RWPE2 (cell line): Measurements from ENCODE around the gene EXOC5.

ENCODE experiments used
- ATAC-seq: fragments of 200-7000 bp; cut with Tn5 transposase; 3 replicates; pipeline ENCODE4 v1.9.1; 2021; ENCODE audit warnings: low read depth
- DNase-seq: peaks from one replicate; pipeline ENCODE4 v3.0.0-alpha.2; 2020; ENCODE audit warnings: low spot score
- H3K27ac ChIP-seq: fragments of 450-650 bp; 2 replicates; pipeline ENCODE4 v1.5.1; 2017; ENCODE audit warnings: mild to moderate bottlenecking; ENCODE audit not compliant: poor library complexity, severe bottlenecking
- H3K27me3 ChIP-seq: fragments of 250-450 bp; sonication (Bioruptor Pico); 2 replicates; pipeline ENCODE4 v1.5.1; 2021; ENCODE audit warnings: mild to moderate bottlenecking, moderate library complexity; ENCODE audit not compliant: insufficient read depth, poor library complexity, severe bottlenecking
- H3K36me3 ChIP-seq: fragments of 250-450 bp; sonication (Bioruptor Pico); 2 replicates; pipeline ENCODE4 v1.5.1; 2020; ENCODE audit warnings: low read depth, mild to moderate bottlenecking, moderate library complexity
- H3K4me1 ChIP-seq: fragments of 250-450 bp; sonication (Bioruptor Pico); 2 replicates; pipeline ENCODE4 v1.5.1; 2021; ENCODE audit warnings: mild to moderate bottlenecking, moderate library complexity; ENCODE audit not compliant: insufficient read depth, poor library complexity, severe bottlenecking
- H3K4me3 ChIP-seq: fragments of 250-450 bp; sonication (Bioruptor Pico); 2 replicates; pipeline ENCODE4 v1.5.1; 2021; ENCODE audit warnings: mild to moderate bottlenecking, moderate library complexity; ENCODE audit not compliant: severe bottlenecking
- H3K9me3 ChIP-seq: fragments of 250-450 bp; sonication (Bioruptor Pico); 2 replicates; pipeline ENCODE4 v1.5.1; 2021; ENCODE audit warnings: mild to moderate bottlenecking, moderate library complexity; ENCODE audit not compliant: severe bottlenecking
- CTCF ChIP-seq: fragments of 450-650 bp; IDR thresholded peaks from one replicate; pipeline ENCODE4 v1.5.1; 2017; ENCODE audit warnings: mild to moderate bottlenecking, moderate library complexity; ENCODE audit not compliant: poor library complexity, severe bottlenecking

Gene EXOC5

DNA sequence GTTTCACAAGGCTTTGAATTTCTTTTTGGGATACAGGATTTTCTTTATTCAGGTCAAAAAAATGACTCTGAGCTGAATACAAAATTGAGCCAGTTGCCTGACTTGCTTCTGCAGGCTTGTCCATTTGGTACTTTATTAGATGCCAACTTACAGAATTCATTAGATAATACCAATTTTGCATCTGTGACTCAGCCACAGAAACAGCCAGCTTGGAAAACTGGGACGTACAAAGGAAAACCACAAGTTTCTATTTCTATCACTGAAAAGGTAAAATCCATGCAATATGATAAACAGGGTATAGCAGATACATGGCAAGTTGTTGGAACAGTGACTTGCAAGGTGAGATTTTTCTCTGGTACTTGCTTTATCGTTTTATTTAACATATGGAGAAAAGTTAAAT is 5.8 kb upstream of the EXOC5 start:
- Histone ChIP-seq H3K27ac (no peak overlapping the region), H3K4me3 (no peak overlapping the region), H3K4me1 (peaks cover 22% of the 10 kb centered on the region), H3K9me3 (no peaks in the 10 kb centered on the region), H3K27me3 (no peaks in the 10 kb centered on the region), H3K36me3 (peaks cover 63% of the 10 kb centered on the region)
- ATAC-seq (no peak), DNase-seq (no peak)
- TF ChIP-seq CTCF: no peak

GRCh38 chr14:57273236-57273635 is 4.5 kb upstream of the EXOC5 start:
- Histone ChIP-seq H3K27me3 (no peaks in the 10 kb centered on the region), H3K4me3 (no peak overlapping the region)

GRCh38 chr14:57266065-57266464 is 2.6 kb downstream of the EXOC5 start:
- Histone ChIP-seq H3K27me3 (no peaks in the 10 kb centered on the region), H3K4me3 (no peak overlapping the region), H3K27ac (no peak overlapping the region), H3K36me3 (peaks cover 9% of the 10 kb centered on the region), H3K9me3 (no peaks in the 10 kb centered on the region), H3K4me1 (peaks cover 23% of the 10 kb centered on the region)
- no peak for DNase-seq
- TF ChIP-seq CTCF: no peak
- ATAC-seq: no peak

More at GRCh38 chr14:57273236-57273635, 4.5 kb upstream of the EXOC5 start:
- TF ChIP-seq CTCF: no peak
- no peaks in the 10 kb centered on the region for H3K9me3 ChIP-seq
- peaks cover 63% of the 10 kb centered on the region for H3K36me3 ChIP-seq
- peaks cover 22% of the 10 kb centered on the region for H3K4me1 ChIP-seq
- no peak for ATAC-seq
- no peak overlapping the region for H3K27ac ChIP-seq
- no peak for DNase-seq

DNA sequence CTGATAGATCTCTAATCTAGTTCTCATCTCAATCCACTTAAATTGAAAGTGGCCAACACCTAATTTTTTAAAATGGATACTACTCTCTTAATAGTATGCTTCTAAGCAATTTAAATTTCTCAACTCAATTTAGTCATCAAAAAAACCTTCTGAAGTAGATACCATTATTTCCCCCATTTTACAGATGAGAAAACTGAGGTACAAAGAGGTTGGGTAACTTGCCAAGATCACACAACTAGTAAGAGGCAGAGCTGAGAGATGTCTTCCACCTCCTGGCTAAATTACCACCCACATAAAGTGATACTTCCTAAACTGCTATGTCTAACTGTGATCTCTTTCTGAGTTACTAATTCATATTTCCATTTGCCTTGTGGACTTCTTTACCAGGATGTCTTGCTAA is 6.6 kb downstream of the EXOC5 start:
- TF ChIP-seq CTCF: no peak
- H3K27me3 ChIP-seq: no peaks in the 10 kb centered on the region
- H3K36me3 ChIP-seq: peaks cover 10% of the 10 kb centered on the region
- no peaks in the 10 kb centered on the region for H3K9me3 ChIP-seq
- H3K4me1 ChIP-seq: peaks cover 4% of the 10 kb centered on the region
- DNase-seq: no peak
- no peak for ATAC-seq
- no peak overlapping the region for H3K4me3 ChIP-seq
- H3K27ac ChIP-seq: no peak overlapping the region

GRCh38 chr14:57261604-57262003 is 7.1 kb downstream of the EXOC5 start:
- H3K27ac ChIP-seq: no peak overlapping the region
- no peak overlapping the region for H3K4me3 ChIP-seq
- no peak for TF ChIP-seq CTCF
- H3K27me3 ChIP-seq: no peaks in the 10 kb centered on the region
- no peak for DNase-seq
- H3K4me1 ChIP-seq: peaks cover under 1% of the 10 kb centered on the region
- H3K36me3 ChIP-seq: peaks cover 10% of the 10 kb centered on the region
- no peaks in the 10 kb centered on the region for H3K9me3 ChIP-seq
- no peak; the same call in 2 of the 3 replicates for ATAC-seq
